MCF 10A (cell line): Measurements from ENCODE around the gene PITPNM2. TPM values are rescaled to one million over a fixed set of nuclear protein-coding genes. Genes with fewer than 3 reads are reported as not detected.

Experiments
- BruUV-seq: library from RNA; stranded (reverse); fragments of 400-500 nt; replicated peaks from 2 replicates; lab custom pipeline; 2021; lab: Mats Ljungman, UMichigan
- CTCF ChIA-PET: fragments of 300-600 bp; sonication (Branson Sonifier 250); formaldehyde crosslinking; extraction: SDS; loops from one replicate; lab custom pipeline; 2021; ENCODE audit warnings: antibody characterized with exemption, inconsistent platforms; lab: Yijun Ruan, JAX
- POLR2A ChIA-PET: fragments of 300-600, 350-650 bp; sonication (Branson Sonifier 250); formaldehyde crosslinking; extraction: SDS; loops from one replicate; lab custom pipeline; 2020; ENCODE audit warnings: antibody characterized with exemption, inconsistent platforms; lab: Yijun Ruan, JAX
- DNase-seq: peaks from one replicate; pipeline ENCODE4 v3.0.0-alpha.2; 2018; ENCODE audit not compliant: unreplicated experiment
- H3K27ac Mint-ChIP-seq: one replicate; pipeline ENCODE4 v1.8.0; 2022; ENCODE audit warnings: mild to moderate bottlenecking, low read depth, mixed read lengths; ENCODE audit not compliant: unreplicated experiment
- H3K27me3 Mint-ChIP-seq: one replicate; pipeline ENCODE4 v1.8.0; 2022; ENCODE audit warnings: mixed read lengths; ENCODE audit not compliant: insufficient read depth, unreplicated experiment
- H3K36me3 Mint-ChIP-seq: one replicate; pipeline ENCODE4 v1.8.0; 2022; ENCODE audit warnings: mild to moderate bottlenecking, moderate library complexity, mixed read lengths; ENCODE audit not compliant: insufficient read depth, unreplicated experiment
- H3K4me1 Mint-ChIP-seq: one replicate; pipeline ENCODE4 v1.8.0; 2022; ENCODE audit warnings: mixed read lengths; ENCODE audit not compliant: insufficient read depth, unreplicated experiment
- H3K4me3 Mint-ChIP-seq: one replicate; pipeline ENCODE4 v1.8.0; 2022; ENCODE audit warnings: mild to moderate bottlenecking, moderate library complexity, mixed read lengths; ENCODE audit not compliant: unreplicated experiment
- H3K9me3 Mint-ChIP-seq: one replicate; pipeline ENCODE4 v1.8.0; 2022; ENCODE audit warnings: mixed read lengths; ENCODE audit not compliant: unreplicated experiment
- intact Hi-C: fragments of 100-400 bp; cut with micrococcal nuclease; formaldehyde crosslinking; loops from 2 replicates; pipeline ENCODE4 v1.14.1; 2022
- total RNA-seq: library from RNA; stranded (reverse); gene quantifications from 2 replicates; pipeline ENCODE4 v1.2.3, GENCODE V29; 2022
- TF ChIP-seq, protein P1 (sequence below): fragments of 200-600 bp; IDR thresholded peaks from one replicate; pipeline ENCODE4 v1.8.0; 2022; ENCODE audit warnings: antibody characterized with exemption, mild to moderate bottlenecking; ENCODE audit not compliant: unreplicated experiment

Gene PITPNM2
- total RNA-seq, 1 experiment from 2014 or later, result 7.2 TPM

DNA sequence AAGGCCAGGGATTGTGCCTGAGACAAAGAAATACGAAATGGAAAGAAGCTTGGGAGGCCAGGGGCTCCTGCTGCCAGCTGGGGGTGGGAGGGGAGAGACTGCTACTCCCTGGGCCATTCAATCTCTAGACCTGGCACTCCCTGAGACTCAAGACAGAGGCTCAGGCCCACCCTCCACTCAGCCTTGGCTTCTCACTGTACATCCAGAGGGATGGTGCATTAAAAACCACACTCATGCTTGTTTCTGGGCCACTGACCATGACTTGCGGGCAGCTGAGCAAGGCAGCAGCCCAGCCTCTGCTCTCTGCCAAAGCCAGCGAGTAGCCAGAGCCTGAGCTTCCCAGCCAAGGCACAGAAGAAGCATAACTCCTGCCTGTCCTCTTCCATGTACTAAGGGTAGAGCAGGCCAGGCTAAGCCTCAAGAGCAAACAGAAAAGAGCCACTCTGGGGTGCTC, 41.5 kb downstream of the PITPNM2 start:
- CTCF ChIA-PET, result interaction anchor here (1.0 kb wide), 1 partner anchor 11 kb away, joined by 3 read pairs; no protein-coding TSS in a partner anchor

DNA sequence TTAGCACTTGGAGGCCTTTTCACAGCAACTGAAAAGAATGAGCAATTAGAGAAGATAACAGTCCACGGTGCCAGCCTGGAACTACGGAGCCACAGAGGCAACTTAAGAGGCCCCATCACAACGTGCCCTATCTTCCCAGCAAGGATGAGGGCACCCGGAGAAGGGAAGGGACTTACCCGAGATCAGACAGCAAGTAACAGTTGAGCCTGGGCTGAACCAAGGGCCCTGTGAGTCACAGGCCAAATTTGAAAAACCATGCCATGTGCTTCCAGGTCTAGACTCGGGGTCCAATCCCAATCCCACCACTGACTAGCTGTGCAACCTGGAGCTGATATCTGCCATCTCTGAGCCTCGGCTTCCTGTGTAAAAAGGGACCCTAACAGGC, 42.2 kb downstream of the PITPNM2 start:
- Mint-ChIP-seq H3K36me3 (no peaks in the 10 kb centered on the region), H3K27me3 (no peaks in the 10 kb centered on the region), H3K27ac (no peak overlapping the region), H3K4me1 (no peaks in the 10 kb centered on the region), H3K4me3 (no peak overlapping the region), H3K9me3 (no peaks in the 10 kb centered on the region)
- intact Hi-C loops, result no loop called here
- ChIA-PET CTCF (interaction anchor here (1.0 kb wide), 1 partner anchor 12 kb away, joined by 3 read pairs; no protein-coding TSS in a partner anchor), POLR2A (interaction anchor here (0.6 kb wide), 1 partner anchor 21 kb away, joined by 3 read pairs; no protein-coding TSS in a partner anchor)
- no TSS peak for BruUV-seq
- TF ChIP-seq, protein P1, sequence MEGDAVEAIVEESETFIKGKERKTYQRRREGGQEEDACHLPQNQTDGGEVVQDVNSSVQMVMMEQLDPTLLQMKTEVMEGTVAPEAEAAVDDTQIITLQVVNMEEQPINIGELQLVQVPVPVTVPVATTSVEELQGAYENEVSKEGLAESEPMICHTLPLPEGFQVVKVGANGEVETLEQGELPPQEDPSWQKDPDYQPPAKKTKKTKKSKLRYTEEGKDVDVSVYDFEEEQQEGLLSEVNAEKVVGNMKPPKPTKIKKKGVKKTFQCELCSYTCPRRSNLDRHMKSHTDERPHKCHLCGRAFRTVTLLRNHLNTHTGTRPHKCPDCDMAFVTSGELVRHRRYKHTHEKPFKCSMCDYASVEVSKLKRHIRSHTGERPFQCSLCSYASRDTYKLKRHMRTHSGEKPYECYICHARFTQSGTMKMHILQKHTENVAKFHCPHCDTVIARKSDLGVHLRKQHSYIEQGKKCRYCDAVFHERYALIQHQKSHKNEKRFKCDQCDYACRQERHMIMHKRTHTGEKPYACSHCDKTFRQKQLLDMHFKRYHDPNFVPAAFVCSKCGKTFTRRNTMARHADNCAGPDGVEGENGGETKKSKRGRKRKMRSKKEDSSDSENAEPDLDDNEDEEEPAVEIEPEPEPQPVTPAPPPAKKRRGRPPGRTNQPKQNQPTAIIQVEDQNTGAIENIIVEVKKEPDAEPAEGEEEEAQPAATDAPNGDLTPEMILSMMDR, result no peak
- DNase-seq, result no peak

More for the DNA sequence above, 41.5 kb downstream of the PITPNM2 start:
- Mint-ChIP-seq H3K36me3 (no peaks in the 10 kb centered on the region), H3K4me1 (no peaks in the 10 kb centered on the region), H3K4me3 (no peak overlapping the region), H3K9me3 (no peaks in the 10 kb centered on the region), H3K27ac (no peak overlapping the region), H3K27me3 (no peaks in the 10 kb centered on the region)
- TF ChIP-seq, protein P1, result no peak
- BruUV-seq, result no TSS peak
- no peak for DNase-seq
- POLR2A ChIA-PET, result interaction anchor here (0.8 kb wide), 1 partner anchor 20 kb away, joined by 3 read pairs; no protein-coding TSS in a partner anchor
- intact Hi-C loops, result no loop called here

DNA sequence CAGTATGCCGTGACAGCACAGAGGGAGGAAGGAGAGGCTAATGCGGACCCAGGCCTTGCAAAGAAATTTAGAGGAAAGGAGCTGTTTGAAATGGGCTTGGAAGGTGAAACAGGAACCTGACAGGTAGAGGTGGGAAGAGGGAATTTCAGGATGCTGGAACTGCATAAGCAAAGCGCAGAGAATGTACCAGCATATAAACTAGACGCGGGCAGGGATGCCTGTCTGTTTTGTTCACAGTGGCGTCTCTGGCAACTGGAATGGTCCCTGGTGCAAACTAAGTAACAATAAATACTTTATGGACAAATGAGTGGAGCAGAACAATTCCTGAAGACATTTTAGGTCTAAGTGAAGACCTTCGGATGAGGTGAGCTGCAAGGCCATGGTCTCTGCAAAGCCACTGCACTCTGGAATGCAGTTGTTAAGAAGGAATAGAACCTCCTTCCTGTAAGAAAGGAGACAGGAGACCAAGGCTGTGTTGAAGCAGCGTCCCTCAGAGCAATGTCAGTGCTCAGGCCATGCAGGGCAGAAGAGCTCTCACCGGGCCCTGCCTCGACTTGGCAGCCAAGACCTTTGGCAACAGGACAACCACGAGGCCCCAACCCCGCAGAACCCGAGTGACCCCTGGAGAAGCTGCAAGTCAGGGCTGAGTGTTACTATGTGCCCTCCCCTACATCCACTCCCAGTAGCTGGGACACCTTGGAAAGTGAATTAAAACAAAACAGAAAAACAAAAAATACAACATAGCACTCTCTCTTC, 42.8 kb downstream of the PITPNM2 start:
- DNase-seq, result no peak
- POLR2A ChIA-PET, result interaction anchor here (0.6 to 0.8 kb wide), 2 partner anchors 18 to 21 kb away, joined by 3 to 4 read pairs; no protein-coding TSS in a partner anchor
- Mint-ChIP-seq H3K4me1 (no peaks in the 10 kb centered on the region), H3K36me3 (no peaks in the 10 kb centered on the region), H3K9me3 (no peaks in the 10 kb centered on the region), H3K27ac (no peak overlapping the region), H3K27me3 (no peaks in the 10 kb centered on the region), H3K4me3 (no peak overlapping the region)
- CTCF ChIA-PET, result no interaction called here
- no TSS peak for BruUV-seq
- intact Hi-C loops, result no loop called here
- TF ChIP-seq, protein P1, result no peak

DNA sequence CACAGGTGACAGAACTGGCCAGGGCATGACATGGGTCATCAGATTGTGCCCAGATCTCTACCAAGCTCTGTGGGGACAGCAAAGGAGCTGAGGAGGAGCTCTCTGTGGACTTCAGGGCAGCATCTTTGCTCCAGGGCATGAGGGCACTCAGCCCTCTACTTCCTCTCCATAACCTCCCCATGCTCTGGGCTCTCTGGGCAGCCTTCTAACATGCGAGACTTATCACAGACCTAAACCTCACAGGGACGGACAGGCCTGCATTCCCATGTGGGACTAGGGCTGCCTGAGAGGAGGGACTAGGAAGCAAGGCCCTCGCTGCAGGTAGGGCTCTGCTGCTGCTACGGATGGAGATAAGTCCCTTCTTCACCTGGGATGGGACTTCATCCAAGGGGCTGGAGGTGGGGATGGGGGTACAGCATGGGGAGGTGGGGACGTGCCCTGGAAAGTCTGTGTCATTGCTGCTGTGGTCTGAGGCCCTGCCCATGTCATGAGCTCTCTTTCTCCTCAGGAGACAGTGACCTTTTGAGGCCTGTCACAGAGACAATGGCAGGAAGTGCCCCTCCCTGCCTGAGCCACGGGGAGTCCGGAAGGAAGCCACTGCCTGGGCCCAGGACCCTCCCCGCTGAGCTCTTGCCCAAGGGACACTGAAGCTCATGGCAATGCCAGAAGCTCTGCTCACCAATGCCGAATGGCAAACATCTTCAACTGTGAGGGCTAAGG, 44.1 kb downstream of the PITPNM2 start:
- H3K4me3 Mint-ChIP-seq, result no peak overlapping the region
- no peaks in the 10 kb centered on the region for H3K9me3 Mint-ChIP-seq
- intact Hi-C loops, result no loop called here
- H3K27me3 Mint-ChIP-seq, result no peaks in the 10 kb centered on the region
- CTCF ChIA-PET, result no interaction called here
- TF ChIP-seq, protein P1, result no peak
- H3K27ac Mint-ChIP-seq, result no peak overlapping the region
- DNase-seq, result peak; percentile 30
- H3K36me3 Mint-ChIP-seq, result no peaks in the 10 kb centered on the region
- no peaks in the 10 kb centered on the region for H3K4me1 Mint-ChIP-seq
- no TSS peak for BruUV-seq
- POLR2A ChIA-PET, result no interaction called here
